ENCODE data around the gene UIMC1. TPM values are rescaled to one million over a fixed set of nuclear protein-coding genes. Genes with fewer than 3 reads are reported as not detected.

UIMC1 gene
- total RNA-seq, 1 donor from 2014 or later: 46.6 TPM

- H3K27ac Mint-ChIP-seq (ENCODE audit: unreplicated experiment): no peak overlapping the region
- no peak overlapping the region for H3K4me3 Mint-ChIP-seq
- peak; percentile 68 for DNase-seq (ENCODE audit: low read depth, low spot score)
- H3K36me3 Mint-ChIP-seq (ENCODE audit: low read depth): no peaks in the 10 kb centered on the region
- peak; percentile 51 for TF ChIP-seq CTCF (conservative IDR thresholded peaks at IDR 0.05)
- H3K27me3 Mint-ChIP-seq (ENCODE audit: low read depth): peaks cover 39% of the 10 kb centered on the region
- peaks cover 20% of the 10 kb centered on the region for H3K4me1 Mint-ChIP-seq
- H3K9me3 Mint-ChIP-seq: no peaks in the 10 kb centered on the region
These were observed 136.4 kb downstream of the UIMC1 start for GRCh38 chr5:176870110-176870591.

- no peak for TF ChIP-seq CTCF (conservative IDR thresholded peaks at IDR 0.05)
- H3K27ac Mint-ChIP-seq (ENCODE audit: unreplicated experiment): no peak overlapping the region
- peaks cover 34% of the 10 kb centered on the region for H3K27me3 Mint-ChIP-seq (ENCODE audit: low read depth)
- H3K4me1 Mint-ChIP-seq: peaks cover 20% of the 10 kb centered on the region
- no peak overlapping the region for H3K4me3 Mint-ChIP-seq
- H3K9me3 Mint-ChIP-seq: no peaks in the 10 kb centered on the region
- no peak for DNase-seq (ENCODE audit: low read depth, low spot score)
- H3K36me3 Mint-ChIP-seq (ENCODE audit: low read depth): no peaks in the 10 kb centered on the region
These were observed 137.0 kb downstream of the UIMC1 start for GRCh38 chr5:176869501-176870109.

GRCh38 chr5:176868731-176869130 lies 137.8 kb downstream of the UIMC1 start:
- TF ChIP-seq CTCF (conservative IDR thresholded peaks at IDR 0.05): no peak
- Mint-ChIP-seq H3K9me3 (no peaks in the 10 kb centered on the region), H3K4me3 (no peak overlapping the region), H3K36me3 (ENCODE audit: low read depth) (no peaks in the 10 kb centered on the region), H3K4me1 (peaks cover 20% of the 10 kb centered on the region), H3K27me3 (ENCODE audit: low read depth) (peaks cover 32% of the 10 kb centered on the region), H3K27ac (ENCODE audit: unreplicated experiment) (no peak overlapping the region)
- no peak for DNase-seq (ENCODE audit: low read depth, low spot score)

- H3K27me3 Mint-ChIP-seq (ENCODE audit: low read depth): peaks cover 32% of the 10 kb centered on the region
- H3K36me3 Mint-ChIP-seq (ENCODE audit: low read depth): no peaks in the 10 kb centered on the region
- no peaks in the 10 kb centered on the region for H3K9me3 Mint-ChIP-seq
- peak overlapping the region; percentile 91 for H3K27ac Mint-ChIP-seq (ENCODE audit: unreplicated experiment)
- peaks cover 22% of the 10 kb centered on the region for H3K4me1 Mint-ChIP-seq
- no peak for DNase-seq (ENCODE audit: low read depth, low spot score)
- no peak for TF ChIP-seq CTCF (conservative IDR thresholded peaks at IDR 0.05)
- no peak overlapping the region for H3K4me3 Mint-ChIP-seq
These were observed 138.5 kb downstream of the UIMC1 start for GRCh38 chr5:176868126-176868525.

GRCh38 chr5:176866707-176867310 lies 139.8 kb downstream of the UIMC1 start:
- Mint-ChIP-seq H3K4me3 (peak overlapping the region; percentile 31), H3K27me3 (ENCODE audit: low read depth) (peaks cover 33% of the 10 kb centered on the region), H3K4me1 (peaks cover 26% of the 10 kb centered on the region), H3K27ac (ENCODE audit: unreplicated experiment) (peak overlapping the region; percentile 3), H3K9me3 (no peaks in the 10 kb centered on the region), H3K36me3 (ENCODE audit: low read depth) (no peaks in the 10 kb centered on the region)
- DNase-seq (ENCODE audit: low read depth, low spot score): peak; percentile 50
- no peak for TF ChIP-seq CTCF (conservative IDR thresholded peaks at IDR 0.05)
